ENCODE data around the gene VAV3. TPM values are rescaled to one million over a fixed set of nuclear protein-coding genes. Genes with fewer than 3 reads are reported as not detected.
A peak's percentile ranks its signal among the peaks of the same experiment; 100 is the strongest.

VAV3 gene
- total RNA-seq, 4 donors from 2014 or later, result 1.9 to 5.8 (median 3.0) TPM

DNA sequence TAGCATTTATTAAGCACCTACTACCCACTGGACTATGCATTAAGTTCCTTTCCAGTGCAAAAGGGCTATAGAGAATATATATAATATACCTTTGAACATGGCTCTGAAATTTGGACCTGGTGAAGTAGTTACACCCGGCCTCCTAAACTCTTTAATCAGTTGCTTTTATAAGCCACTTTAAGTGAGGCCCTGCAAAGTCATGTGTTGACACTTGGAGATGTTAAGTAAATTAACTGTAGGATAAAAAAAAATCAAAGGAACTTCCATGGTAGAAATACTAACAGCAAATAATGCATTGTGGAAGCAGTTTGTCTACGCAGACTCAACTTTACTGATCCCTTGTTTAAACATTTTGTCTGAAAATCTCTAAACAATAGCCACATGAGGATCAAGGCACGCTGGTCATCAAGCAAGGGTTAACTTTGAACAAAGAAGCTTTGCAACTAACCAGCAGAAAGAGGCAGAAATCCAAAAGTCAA is 283.9 kb downstream of the VAV3 start:
- H3K9me3 ChIP-seq, result no peaks in the 10 kb centered on the region
- no peak overlapping the region for H3K27ac ChIP-seq (replicated peaks in 1 of 4)
- no peaks in the 10 kb centered on the region for H3K36me3 ChIP-seq
- H3K4me3 ChIP-seq, result no peak overlapping the region
- no peak for TF ChIP-seq POLR2A (IDR thresholded peaks at IDR 0.05; ENCODE audit: low read depth)
- TF ChIP-seq, protein P1, sequence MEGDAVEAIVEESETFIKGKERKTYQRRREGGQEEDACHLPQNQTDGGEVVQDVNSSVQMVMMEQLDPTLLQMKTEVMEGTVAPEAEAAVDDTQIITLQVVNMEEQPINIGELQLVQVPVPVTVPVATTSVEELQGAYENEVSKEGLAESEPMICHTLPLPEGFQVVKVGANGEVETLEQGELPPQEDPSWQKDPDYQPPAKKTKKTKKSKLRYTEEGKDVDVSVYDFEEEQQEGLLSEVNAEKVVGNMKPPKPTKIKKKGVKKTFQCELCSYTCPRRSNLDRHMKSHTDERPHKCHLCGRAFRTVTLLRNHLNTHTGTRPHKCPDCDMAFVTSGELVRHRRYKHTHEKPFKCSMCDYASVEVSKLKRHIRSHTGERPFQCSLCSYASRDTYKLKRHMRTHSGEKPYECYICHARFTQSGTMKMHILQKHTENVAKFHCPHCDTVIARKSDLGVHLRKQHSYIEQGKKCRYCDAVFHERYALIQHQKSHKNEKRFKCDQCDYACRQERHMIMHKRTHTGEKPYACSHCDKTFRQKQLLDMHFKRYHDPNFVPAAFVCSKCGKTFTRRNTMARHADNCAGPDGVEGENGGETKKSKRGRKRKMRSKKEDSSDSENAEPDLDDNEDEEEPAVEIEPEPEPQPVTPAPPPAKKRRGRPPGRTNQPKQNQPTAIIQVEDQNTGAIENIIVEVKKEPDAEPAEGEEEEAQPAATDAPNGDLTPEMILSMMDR (IDR thresholded peaks at IDR 0.05), result no peak
- no peak for TF ChIP-seq EP300 (IDR thresholded peaks at IDR 0.05)
- no peak for TF ChIP-seq POLR2AphosphoS5 (IDR thresholded peaks at IDR 0.05)
- 54% methylated on average over 3 of the region's 3 CpGs for WGBS
- intact Hi-C loops (cut with DNase I), result no loop called here
- no peak for DNase-seq (ENCODE audit: extremely low spot score)
- H3K4me1 ChIP-seq, result peaks cover 0 to 27% (median 22%) of the 10 kb centered on the region in 4 donors
- no peaks in the 10 kb centered on the region for H3K27me3 ChIP-seq

DNA sequence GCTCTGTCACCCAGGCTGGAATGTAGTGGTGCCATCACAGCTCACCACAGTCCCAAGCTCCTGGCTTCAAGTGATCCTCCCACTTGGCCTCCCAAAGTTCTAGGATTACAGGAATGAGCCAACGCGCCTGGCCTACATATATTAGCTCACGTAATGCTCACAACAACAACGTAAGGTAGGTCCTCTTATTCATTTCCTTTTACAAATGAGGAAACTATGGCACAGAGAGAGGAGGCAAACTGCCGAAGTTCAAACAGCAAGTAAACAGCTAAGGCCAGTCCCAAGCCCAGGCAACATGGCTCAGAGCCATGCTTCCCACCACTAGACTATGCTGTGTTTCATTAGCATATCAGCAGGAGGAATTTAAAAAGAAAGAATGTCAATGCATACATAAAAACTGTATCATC is 284.4 kb downstream of the VAV3 start:
- intact Hi-C loops (cut with DNase I), result no loop called here
- H3K27me3 ChIP-seq, result no peaks in the 10 kb centered on the region
- TF ChIP-seq POLR2A (IDR thresholded peaks at IDR 0.05; ENCODE audit: low read depth), result no peak
- no peak for TF ChIP-seq EP300 (IDR thresholded peaks at IDR 0.05)
- no peak for TF ChIP-seq POLR2AphosphoS5 (IDR thresholded peaks at IDR 0.05)
- TF ChIP-seq, protein P1 (IDR thresholded peaks at IDR 0.05), result no peak

DNA sequence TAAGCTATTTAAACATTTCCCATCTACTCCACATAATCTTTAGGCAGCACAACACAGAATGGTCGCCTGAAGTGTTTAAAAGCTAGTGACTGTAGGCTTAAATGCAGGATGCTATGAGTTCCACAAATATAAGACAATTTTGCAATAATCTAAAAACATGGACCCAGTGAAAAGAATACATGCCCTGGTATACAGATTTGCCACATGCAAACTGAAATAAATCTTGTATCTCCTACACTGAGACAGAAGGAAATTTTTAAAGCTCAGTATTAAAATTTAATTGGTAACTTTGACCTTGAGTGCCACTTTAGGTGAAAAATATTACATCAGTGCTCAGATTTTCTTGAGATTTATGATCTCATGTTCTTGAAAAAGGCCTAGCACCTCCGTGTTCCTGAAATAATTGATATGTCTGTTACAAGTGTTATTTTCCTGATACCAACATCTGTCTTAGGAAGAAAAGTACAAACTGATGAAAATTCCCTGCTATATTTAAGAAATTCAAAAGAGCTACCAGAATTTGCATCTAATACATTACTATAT is 285.5 kb downstream of the VAV3 start:
- TF ChIP-seq EP300 (IDR thresholded peaks at IDR 0.05), result no peak
- TF ChIP-seq POLR2A (IDR thresholded peaks at IDR 0.05; ENCODE audit: low read depth), result no peak
- TF ChIP-seq, protein P1 (IDR thresholded peaks at IDR 0.05), result no peak
- TF ChIP-seq POLR2AphosphoS5 (IDR thresholded peaks at IDR 0.05), result no peak
- no peak for DNase-seq (ENCODE audit: extremely low spot score)
- Histone ChIP-seq H3K9me3 (no peaks in the 10 kb centered on the region), H3K36me3 (no peaks in the 10 kb centered on the region), H3K4me1 (peaks cover 0 to 27% (median 22%) of the 10 kb centered on the region in 4 donors), H3K27ac (replicated peaks in 1 of 4) (no peak overlapping the region), H3K27me3 (no peaks in the 10 kb centered on the region), H3K4me3 (no peak overlapping the region)
- 65% methylated on average over 2 of the region's 2 CpGs for WGBS
- intact Hi-C loops (cut with DNase I), result no loop called here

More for the DNA sequence above, 284.4 kb downstream of the VAV3 start:
- Histone ChIP-seq H3K4me1 (peaks cover 0 to 27% (median 22%) of the 10 kb centered on the region in 4 donors), H3K36me3 (no peaks in the 10 kb centered on the region), H3K9me3 (no peaks in the 10 kb centered on the region), H3K4me3 (no peak overlapping the region), H3K27ac (replicated peaks in 1 of 4) (no peak overlapping the region)
- no peak for DNase-seq (ENCODE audit: extremely low spot score)
- WGBS, result 95% methylated on average over 5 of the region's 5 CpGs

DNA sequence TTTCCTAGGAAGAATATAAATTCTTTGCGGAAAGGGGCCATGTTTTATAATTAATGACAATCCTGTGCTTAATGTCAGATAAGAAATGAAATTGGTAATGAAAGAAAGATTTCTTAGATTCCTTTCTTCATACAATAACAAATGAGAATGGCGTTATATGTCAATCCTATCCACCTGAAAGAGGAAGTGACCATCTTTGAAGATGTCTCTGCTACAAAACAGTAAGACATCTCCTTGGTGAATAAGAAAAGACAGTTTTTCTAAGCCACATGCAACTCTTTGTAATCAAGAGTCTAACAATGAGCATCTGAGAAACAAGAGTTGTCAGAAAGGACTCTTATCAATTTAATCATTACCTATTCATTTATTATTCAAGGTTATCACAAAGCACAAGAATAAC is 286.0 kb downstream of the VAV3 start:
- Histone ChIP-seq H3K9me3 (no peaks in the 10 kb centered on the region), H3K27ac (replicated peaks in 1 of 4) (no peak overlapping the region), H3K27me3 (no peaks in the 10 kb centered on the region), H3K4me1 (peaks cover 0 to 31% (median 22%) of the 10 kb centered on the region in 4 donors), H3K36me3 (no peaks in the 10 kb centered on the region), H3K4me3 (no peak overlapping the region)
- TF ChIP-seq EP300 (IDR thresholded peaks at IDR 0.05), result no peak
- TF ChIP-seq POLR2AphosphoS5 (IDR thresholded peaks at IDR 0.05), result no peak
- TF ChIP-seq POLR2A (IDR thresholded peaks at IDR 0.05; ENCODE audit: low read depth), result no peak
- TF ChIP-seq, protein P1 (IDR thresholded peaks at IDR 0.05), result no peak
- intact Hi-C loops (cut with DNase I), result no loop called here
- 88% methylated on average over 2 of the region's 2 CpGs for WGBS
- DNase-seq (ENCODE audit: extremely low spot score), result no peak

DNA sequence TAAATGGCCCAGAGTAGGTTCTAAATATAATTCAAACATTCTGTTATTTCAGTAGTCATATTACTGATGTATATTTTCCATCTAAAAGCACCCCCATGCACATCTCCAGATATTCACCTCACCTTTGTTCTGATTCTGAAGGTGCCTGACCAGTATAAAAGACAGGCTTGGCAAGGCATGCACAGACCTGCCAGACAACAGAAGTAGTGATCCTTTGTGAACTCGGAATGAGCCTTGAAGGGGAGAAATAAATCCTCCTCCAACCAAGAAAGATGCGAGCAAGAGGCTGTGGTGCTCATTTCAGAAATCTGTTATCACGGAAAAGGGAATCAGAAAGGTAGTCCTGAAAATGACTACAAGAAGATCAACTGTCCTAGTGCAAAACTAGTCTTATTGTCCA is 287.3 kb downstream of the VAV3 start:
- H3K4me3 ChIP-seq, result no peak overlapping the region
- H3K27me3 ChIP-seq, result no peaks in the 10 kb centered on the region
- WGBS, result 62% methylated on average over 3 of the region's 3 CpGs
- TF ChIP-seq POLR2AphosphoS5 (IDR thresholded peaks at IDR 0.05) (no peak), POLR2A (IDR thresholded peaks at IDR 0.05; ENCODE audit: low read depth) (no peak), EP300 (IDR thresholded peaks at IDR 0.05) (no peak)
- TF ChIP-seq, protein P1 (IDR thresholded peaks at IDR 0.05), result no peak
- intact Hi-C loops (cut with DNase I), result no loop called here
- H3K36me3 ChIP-seq, result no peaks in the 10 kb centered on the region
- no peak for DNase-seq (ENCODE audit: extremely low spot score)
- peak overlapping the region in 1 of 4 donors; percentile 53 for H3K27ac ChIP-seq (replicated peaks in 1 of 4)
- peaks cover 0 to 35% (median 21%) of the 10 kb centered on the region in 4 donors for H3K4me1 ChIP-seq
- no peaks in the 10 kb centered on the region for H3K9me3 ChIP-seq
